Adrenal gland (tissue), 19 donors: Measurements from ENCODE around the gene ICAM5. TPM values are rescaled to one million over a fixed set of nuclear protein-coding genes. Genes with fewer than 3 reads are reported as not detected.
"Not testable (repeated sequence)": the region's sequence is repeated elsewhere in the genome, so short reads cannot be mapped to it uniquely, and the experiment has no call there.

ENCODE experiments used
- DNase-seq, 7 donors: peaks; one replicate each; pipeline ENCODE4 v3.0.0-alpha.2; 2019 to 2020
- H3K27ac ChIP-seq, 5 donors: fragments of 200-600 bp; sonication (generic) in 4 of 5; 1 replicate in 3 of 5; 2 replicates in 2 of 5; pipeline versions ENCODE4 v1.5.1 to v1.8.0; 2016 to 2020; ENCODE audit warnings: mild to moderate bottlenecking in 1 of 5
- H3K27me3 ChIP-seq: fragments of 200-600 bp; 2 replicates; pipeline ENCODE4 v1.8.0; 2021
- H3K36me3 ChIP-seq, 2 donors: fragments of 200-600 bp; replicated peaks in 1 of 2; 1 replicate in 1 of 2; 2 replicates in 1 of 2; pipeline versions ENCODE4 v1.5.1 to v1.8.0; 2018 to 2022
- H3K4me1 ChIP-seq, 2 donors: fragments of 200-600 bp; replicated peaks in 1 of 2; 1 replicate in 1 of 2; 2 replicates in 1 of 2; pipeline versions ENCODE4 v1.5.1 to v1.8.0; 2018 to 2021
- H3K4me3 ChIP-seq, 4 donors: fragments of 200-600 bp; sonication (generic) in 3 of 4; one replicate each; pipeline ENCODE4 v1.5.1; 2016 to 2018
- H3K9me3 ChIP-seq, 3 donors: fragments of 200-600 bp; sonication (generic) in 1 of 3; replicated peaks in 1 of 3; 1 replicate in 2 of 3; 2 replicates in 1 of 3; pipeline versions ENCODE4 v1.5.1 to v1.8.0; 2016 to 2021
- CTCF ChIP-seq, 6 experiments: fragments of 450-650 bp in 4 of 6; fragments of 200-600 bp in 2 of 6; sonication (generic) in 1 of 6; IDR thresholded peaks; 1 replicate in 5 of 6; 2 replicates in 1 of 6; pipeline versions ENCODE4 v1.5.1 to v1.8.0; 2016 to 2021; ENCODE audit warnings: antibody characterized with exemption in 6 of 6, mild to moderate bottlenecking in 2 of 6, moderate library complexity in 1 of 6
- POLR2A ChIP-seq, 2 donors: fragments of 450-650 bp; IDR thresholded peaks; one replicate each; pipeline ENCODE4 v1.6.1; 2017; ENCODE audit warnings: antibody characterized with exemption in 2 of 2, mild to moderate bottlenecking in 2 of 2, moderate library complexity in 1 of 2
- WGBS, 4 donors: extraction: QIAGEN DNeasy Blood & Tissue Kit in 2 of 4; methylation state at CpG; one replicate each; pipeline versions ENCODE4 v1.1.5 to v1.1.7; 2013 to 2017; 5-methylcytosine and 5-hydroxymethylcytosine counted together
- intact Hi-C, 2 donors: fragments of 100-400 bp; cut with DNase I; formaldehyde crosslinking; loops; one replicate each; pipeline versions ENCODE4 v1.14.1 to v1.15.0; 2022 to 2023
- long read RNA-seq, 10 donors: library from polyadenylated mRNA in 3 of 10; unstranded in 2 of 10; stranded (forward) in 1 of 10; transcript quantifications; one replicate each; pipeline ENCODE4 v2.0.0 and lab custom pipeline, GENCODE V29; 2021 to 2026
- polyA plus RNA-seq, 3 donors: library from polyadenylated mRNA; stranded (reverse); fragments of 200-250 nt in 2 of 3; fragments of 350-450 nt in 1 of 3; fragmentation: Illumina TruSeq in 1 of 3; extraction: RNeasy Lipid Tissue Mini Kit (QIAGEN cat#74804) in 1 of 3; gene quantifications; one replicate each; pipeline ENCODE4 v1.2.3, GENCODE V29; 2013 to 2014
- total RNA-seq, 9 donors: library from RNA; depleted of rRNA in 4 of 9; stranded (reverse); fragments of >200 nt in 4 of 9; fragments of 120-200 nt in 1 of 9; fragmentation: NEBNext Ultra II Directional in 1 of 9; extraction: Animal tissue kit (Norgen Biotek cat#: 25700) in 1 of 9; gene quantifications; one replicate each; pipeline versions ENCODE4 v1.1.0 to v1.2.4, GENCODE V29; 2013 to 2023
- donor health status: healthy with polysubstance abuse.
- donor health status: Bipolar disorder and iron deficiency.
- donor health status: DM: yes; HTN: yes; CAD: no.
- donor health status: DM: no; HTN: no; CAD: no.
- donor health status: DM: no; HTN: no; CAD: no.
- donor health status: DM: yes; HTN: yes; CAD: no.

The ICAM5 gene
- 1 to 10 TPM in 1 of 9 donors, under 1 TPM in 6, not detected in 2; 0.06 to 2.2 (median 0.49) TPM for total RNA-seq
- polyA plus RNA-seq: under 1 TPM in 2 of 3 donors, not detected in 1; 0.20 to 0.64 TPM
- long read RNA-seq, donor 1: 0 reads
- long read RNA-seq, donor 2: 0 reads
- long read RNA-seq, donor 3: 0 reads
- long read RNA-seq, donor 4: 0 reads
- long read RNA-seq, donor 5, partial matches to known transcripts: 2 of 2 reads
- long read RNA-seq, donor 5, other reads (novel, unspliced or antisense): 0 of 2 reads
- long read RNA-seq, donor 6, partial matches to known transcripts: 0 of 1 reads
- long read RNA-seq, donor 6, other reads (novel, unspliced or antisense): 1 of 1 reads
- long read RNA-seq, donor 7: 0 reads
- long read RNA-seq, donor 8: 0 reads
- long read RNA-seq, donor 9: 0 reads
- long read RNA-seq, donor 10: 0 reads

GRCh38 chr19:10289836-10290356 is at the start of gene ICAM5:
TSS of gene ICAM5 (plus strand) at chr19:10289952. CDS start at chr19:10290044, 92 bp downstream.
- H3K27me3 ChIP-seq: peaks cover 62% of the 10 kb centered on the region
- 1 to 4% (median 2%) methylated on average over 12 to 45 of the region's 45 CpGs for WGBS, 4 donors
- DNase-seq: no peak

GRCh38 chr19:10241826-10242449 is 47.8 kb upstream of the ICAM5 start:
- H3K4me3 ChIP-seq, H3K36me3 ChIP-seq, H3K27ac ChIP-seq, H3K27me3 ChIP-seq, H3K4me1 ChIP-seq, H3K9me3 ChIP-seq, DNase-seq: not testable (repeated sequence)
- 87 to 95% (median 93%) methylated on average over 11 of the region's 11 CpGs for WGBS, 4 donors
- intact Hi-C loops: loop anchor here in 1 of 2 donors (10.0 kb wide), 1 partner anchor 127 kb away; the partner anchor contains the start of genes EIF3G and P2RY11

More at GRCh38 chr19:10289836-10290356, at the start of gene ICAM5:
- intact Hi-C loops: no loop called here
- Histone ChIP-seq H3K9me3 (no peaks in the 10 kb centered on the region), H3K4me3 (peak within 1 kb of the TSS in 1 of 4 donors; percentile 39), H3K27ac (no peak within 1 kb of the TSS), H3K4me1 (peaks cover 35 to 62% of the 10 kb centered on the region in 2 donors), H3K36me3 (peaks cover 0 to 11% of the 10 kb centered on the region in 2 donors)
- TF ChIP-seq CTCF (IDR thresholded peaks at IDR 0.05) (no peak), POLR2A (IDR thresholded peaks at IDR 0.05) (no peak)

- intact Hi-C loops: loop anchor here in 1 of 2 donors (10.0 kb wide), 1 partner anchor 129 kb away; the partner anchor contains the start of genes EIF3G and P2RY11
- Histone ChIP-seq H3K4me3 (no peak overlapping the region), H3K36me3 (no peaks in the 10 kb centered on the region), H3K9me3 (no peaks in the 10 kb centered on the region), H3K4me1 (no peaks in the 10 kb centered on the region), H3K27me3 (no peaks in the 10 kb centered on the region), H3K27ac (no peak overlapping the region)
- no peak for DNase-seq
- 92 to 98% (median 95%) methylated on average over 6 to 7 of the region's 7 CpGs for WGBS, 4 donors
- TF ChIP-seq POLR2A (IDR thresholded peaks at IDR 0.05) (no peak), CTCF (IDR thresholded peaks at IDR 0.05) (no peak)
These were observed 46.1 kb upstream of the ICAM5 start for GRCh38 chr19:10243606-10244005.

GRCh38 chr19:10245189-10245939 is 44.4 kb upstream of the ICAM5 start:
- Histone ChIP-seq H3K36me3 (no peaks in the 10 kb centered on the region), H3K9me3 (no peaks in the 10 kb centered on the region), H3K4me1 (peaks cover 0 to 3% of the 10 kb centered on the region in 2 donors), H3K27me3 (no peaks in the 10 kb centered on the region), H3K27ac (no peak overlapping the region), H3K4me3 (no peak overlapping the region)
- intact Hi-C loops: loop anchor here in 1 of 2 donors (10.0 kb wide), 1 partner anchor 131 kb away; the partner anchor contains the start of genes EIF3G and P2RY11
- 81 to 83% (median 82%) methylated on average over 9 of the region's 9 CpGs for WGBS, 4 donors
- TF ChIP-seq CTCF (IDR thresholded peaks at IDR 0.05): no peak
- DNase-seq: no peak
